ENCODE results near the gene TMC5.
"Not testable (repeated sequence)": the region's sequence is repeated elsewhere in the genome, so short reads cannot be mapped to it uniquely, and the experiment has no call there.

The TMC5 gene

GRCh38 chr16:19410435-19411171, 7.1 kb upstream of the TMC5 start:
- Histone ChIP-seq H3K9me3 (ENCODE audit: insufficient read depth, low read depth, low read length) (peaks cover 27% of the 10 kb centered on the region), H3K4me1 (ENCODE audit: insufficient read depth, low read length) (peaks cover 10% of the 10 kb centered on the region), H3K4me3 (ENCODE audit: low read length) (peak overlapping the region; percentile 55), H3K27ac (ENCODE audit: low read depth, low read length) (peak overlapping the region; percentile 62; the same call in 1 of the 2 replicates), H3K27me3 (ENCODE audit: insufficient read depth, low read length) (peaks cover 20% of the 10 kb centered on the region), H3K36me3 (ENCODE audit: insufficient read depth, low read length) (no peaks in the 10 kb centered on the region), H3K9ac (ENCODE audit: low read depth, low read length) (peak overlapping the region; percentile 77)
- 2% methylated on average over 58 of the region's 58 CpGs for WGBS

- peaks cover 27% of the 10 kb centered on the region for H3K9me3 ChIP-seq (ENCODE audit: insufficient read depth, low read depth, low read length)
- peak overlapping the region; percentile 55 for H3K4me3 ChIP-seq (ENCODE audit: low read length)
- H3K36me3 ChIP-seq (ENCODE audit: insufficient read depth, low read length), result no peaks in the 10 kb centered on the region
- peaks cover 10% of the 10 kb centered on the region for H3K4me1 ChIP-seq (ENCODE audit: insufficient read depth, low read length)
- WGBS, result 78% methylated on average over 3 of the region's 3 CpGs
- no peak overlapping the region for H3K27ac ChIP-seq (ENCODE audit: low read depth, low read length)
- H3K9ac ChIP-seq (ENCODE audit: low read depth, low read length), result peak overlapping the region; percentile 77
- H3K27me3 ChIP-seq (ENCODE audit: insufficient read depth, low read length), result peaks cover 20% of the 10 kb centered on the region
Measured at GRCh38 chr16:19411298-19411697, 6.4 kb upstream of the TMC5 start.

- H3K27ac ChIP-seq (ENCODE audit: low read depth, low read length); H3K9ac ChIP-seq (ENCODE audit: low read depth, low read length); H3K4me3 ChIP-seq (ENCODE audit: low read length); H3K36me3 ChIP-seq (ENCODE audit: insufficient read depth, low read length); H3K4me1 ChIP-seq (ENCODE audit: insufficient read depth, low read length): not testable (repeated sequence)
- WGBS, result 91% methylated on average over 7 of the region's 7 CpGs
- peaks cover 23% of the 10 kb centered on the region for H3K9me3 ChIP-seq (ENCODE audit: insufficient read depth, low read depth, low read length)
- H3K27me3 ChIP-seq (ENCODE audit: insufficient read depth, low read length), result peaks cover 20% of the 10 kb centered on the region
Measured at GRCh38 chr16:19412055-19412454, 5.6 kb upstream of the TMC5 start.

- no peak overlapping the region for H3K4me3 ChIP-seq (ENCODE audit: low read length)
- peaks cover 4% of the 10 kb centered on the region for H3K4me1 ChIP-seq (ENCODE audit: insufficient read depth, low read length)
- H3K27ac ChIP-seq (ENCODE audit: low read depth, low read length), result no peak overlapping the region
- H3K36me3 ChIP-seq (ENCODE audit: insufficient read depth, low read length), result no peaks in the 10 kb centered on the region
- H3K9me3 ChIP-seq (ENCODE audit: insufficient read depth, low read depth, low read length), result no peaks in the 10 kb centered on the region
- 94% methylated on average over 5 of the region's 5 CpGs for WGBS
- H3K27me3 ChIP-seq (ENCODE audit: insufficient read depth, low read length), result peaks cover 16% of the 10 kb centered on the region
- H3K9ac ChIP-seq (ENCODE audit: low read depth, low read length), result no peak overlapping the region
Measured at GRCh38 chr16:19415461-19415860, 2.2 kb upstream of the TMC5 start.

- Histone ChIP-seq H3K4me1 (ENCODE audit: insufficient read depth, low read length) (peaks cover 4% of the 10 kb centered on the region), H3K27ac (ENCODE audit: low read depth, low read length) (no peak overlapping the region), H3K9ac (ENCODE audit: low read depth, low read length) (no peak overlapping the region), H3K9me3 (ENCODE audit: insufficient read depth, low read depth, low read length) (no peaks in the 10 kb centered on the region; the same call in 1 of the 2 replicates), H3K27me3 (ENCODE audit: insufficient read depth, low read length) (peaks cover 12% of the 10 kb centered on the region), H3K36me3 (ENCODE audit: insufficient read depth, low read length) (no peaks in the 10 kb centered on the region), H3K4me3 (ENCODE audit: low read length) (no peak overlapping the region)
- WGBS, result 60% methylated on average over 1 of the region's 2 CpGs
Measured at GRCh38 chr16:19415918-19416317, 1.8 kb upstream of the TMC5 start.

- 96% methylated on average over 4 of the region's 4 CpGs for WGBS
- Histone ChIP-seq H3K36me3 (ENCODE audit: insufficient read depth, low read length) (no peaks in the 10 kb centered on the region), H3K27ac (ENCODE audit: low read depth, low read length) (no peak overlapping the region), H3K4me1 (ENCODE audit: insufficient read depth, low read length) (no peaks in the 10 kb centered on the region; the same call in 1 of the 2 replicates), H3K4me3 (ENCODE audit: low read length) (no peak overlapping the region), H3K9me3 (ENCODE audit: insufficient read depth, low read depth, low read length) (no peaks in the 10 kb centered on the region; the same call in 1 of the 2 replicates), H3K9ac (ENCODE audit: low read depth, low read length) (no peak overlapping the region), H3K27me3 (ENCODE audit: insufficient read depth, low read length) (no peaks in the 10 kb centered on the region)
Measured at GRCh38 chr16:19418200-19418599, 517 bp downstream of the TMC5 start.

- Histone ChIP-seq H3K27me3 (ENCODE audit: insufficient read depth, low read length) (no peaks in the 10 kb centered on the region), H3K9me3 (ENCODE audit: insufficient read depth, low read depth, low read length) (no peaks in the 10 kb centered on the region; the same call in 1 of the 2 replicates), H3K4me3 (ENCODE audit: low read length) (no peak overlapping the region), H3K27ac (ENCODE audit: low read depth, low read length) (no peak overlapping the region), H3K9ac (ENCODE audit: low read depth, low read length) (no peak overlapping the region), H3K36me3 (ENCODE audit: insufficient read depth, low read length) (no peaks in the 10 kb centered on the region), H3K4me1 (ENCODE audit: insufficient read depth, low read length) (no peaks in the 10 kb centered on the region; the same call in 1 of the 2 replicates)
- WGBS, result 97% methylated on average over 9 of the region's 9 CpGs
Measured at GRCh38 chr16:19419698-19420075, 2.0 kb downstream of the TMC5 start.

GRCh38 chr16:19424478-19424877, 6.8 kb downstream of the TMC5 start:
- no peak overlapping the region for H3K27ac ChIP-seq (ENCODE audit: low read depth, low read length)

GRCh38 chr16:19430345-19430744, 12.7 kb downstream of the TMC5 start:
- no peaks in the 10 kb centered on the region for H3K36me3 ChIP-seq (ENCODE audit: insufficient read depth, low read length)
- no peak overlapping the region for H3K4me3 ChIP-seq (ENCODE audit: low read length)
- H3K9ac ChIP-seq (ENCODE audit: low read depth, low read length), result no peak overlapping the region
- no peaks in the 10 kb centered on the region for H3K9me3 ChIP-seq (ENCODE audit: insufficient read depth, low read depth, low read length)
- H3K27me3 ChIP-seq (ENCODE audit: insufficient read depth, low read length), result no peaks in the 10 kb centered on the region
- no peak overlapping the region for H3K27ac ChIP-seq (ENCODE audit: low read depth, low read length)
- peaks cover 12% of the 10 kb centered on the region for H3K4me1 ChIP-seq (ENCODE audit: insufficient read depth, low read length)
- WGBS, result 93% methylated on average over 3 of the region's 3 CpGs

More at GRCh38 chr16:19424478-19424877, 6.8 kb downstream of the TMC5 start:
- Histone ChIP-seq H3K36me3 (ENCODE audit: insufficient read depth, low read length) (no peaks in the 10 kb centered on the region), H3K9me3 (ENCODE audit: insufficient read depth, low read depth, low read length) (no peaks in the 10 kb centered on the region; the same call in 1 of the 2 replicates), H3K4me3 (ENCODE audit: low read length) (no peak overlapping the region), H3K9ac (ENCODE audit: low read depth, low read length) (no peak overlapping the region), H3K4me1 (ENCODE audit: insufficient read depth, low read length) (no peaks in the 10 kb centered on the region), H3K27me3 (ENCODE audit: insufficient read depth, low read length) (no peaks in the 10 kb centered on the region)
- 94% methylated on average over 8 of the region's 8 CpGs for WGBS

GRCh38 chr16:19431636-19432340, 14.1 kb downstream of the TMC5 start:
- Histone ChIP-seq H3K4me1 (ENCODE audit: insufficient read depth, low read length) (peaks cover 12% of the 10 kb centered on the region), H3K27me3 (ENCODE audit: insufficient read depth, low read length) (no peaks in the 10 kb centered on the region), H3K27ac (ENCODE audit: low read depth, low read length) (no peak overlapping the region), H3K9me3 (ENCODE audit: insufficient read depth, low read depth, low read length) (no peaks in the 10 kb centered on the region), H3K36me3 (ENCODE audit: insufficient read depth, low read length) (no peaks in the 10 kb centered on the region), H3K4me3 (ENCODE audit: low read length) (no peak overlapping the region), H3K9ac (ENCODE audit: low read depth, low read length) (no peak overlapping the region)
- 89% methylated on average over 6 of the region's 6 CpGs for WGBS

GRCh38 chr16:19432429-19432828, 14.7 kb downstream of the TMC5 start:
- H3K9me3 ChIP-seq (ENCODE audit: insufficient read depth, low read depth, low read length), result no peaks in the 10 kb centered on the region
- no peak overlapping the region for H3K4me3 ChIP-seq (ENCODE audit: low read length)
- H3K4me1 ChIP-seq (ENCODE audit: insufficient read depth, low read length), result peaks cover 12% of the 10 kb centered on the region
- no peak overlapping the region for H3K27ac ChIP-seq (ENCODE audit: low read depth, low read length)
- H3K27me3 ChIP-seq (ENCODE audit: insufficient read depth, low read length), result no peaks in the 10 kb centered on the region
- H3K36me3 ChIP-seq (ENCODE audit: insufficient read depth, low read length), result no peaks in the 10 kb centered on the region
- no peak overlapping the region for H3K9ac ChIP-seq (ENCODE audit: low read depth, low read length)

All from HUES64 (cell line).